ENCODE measurements around the gene BMP10.

The BMP10 gene

GRCh38 chr2:68817306-68817705, 53.9 kb downstream of the BMP10 start:
- Histone ChIP-seq H3K27me3 (ENCODE audit: insufficient read depth, low read length, poor library complexity, severe bottlenecking) (no peaks in the 10 kb centered on the region), H3K9me3 (ENCODE audit: insufficient read depth, low read depth, low read length) (no peaks in the 10 kb centered on the region), H4K20me1 (ENCODE audit: insufficient read depth, low read length, poor library complexity, severe bottlenecking) (no peaks in the 10 kb centered on the region), H3K36me3 (ENCODE audit: insufficient read depth, low read length) (peaks cover 83% of the 10 kb centered on the region; the same call in 1 of the 2 replicates), H3K79me2 (ENCODE audit: insufficient read depth, low read length) (no peaks in the 10 kb centered on the region), H3K4me3 (ENCODE audit: low read length, poor library complexity, severe bottlenecking) (no peak overlapping the region), H3K4me1 (ENCODE audit: insufficient read depth, low read length, poor library complexity, severe bottlenecking) (no peaks in the 10 kb centered on the region), H2AFZ (ENCODE audit: low read length) (no peak overlapping the region), H3F3A (ENCODE audit: low read depth) (no peaks in the 10 kb centered on the region), H3K9me2 (replicated peaks; ENCODE audit: low read depth, low read length) (no peaks in the 10 kb centered on the region), H3K4me2 (ENCODE audit: low read depth, low read length, poor library complexity, severe bottlenecking) (no peak overlapping the region), H3K9ac (ENCODE audit: low read depth, low read length, poor library complexity, severe bottlenecking) (no peak overlapping the region)
- no peak for TF ChIP-seq CTCF (conservative IDR thresholded peaks at IDR 0.05; ENCODE audit: low read length)
